ENCODE results near the gene IMPA2.

IMPA2 gene

GRCh38 chr18:12030670-12031069 lies 49.4 kb downstream of the IMPA2 start:
- Histone ChIP-seq H3K79me2 (ENCODE audit: insufficient read depth, low read length) (no peaks in the 10 kb centered on the region), H3K4me1 (ENCODE audit: insufficient read depth, low read length) (no peaks in the 10 kb centered on the region)
- ATAC-seq (ENCODE audit: insufficient read depth, low read depth), result no peak

GRCh38 chr18:12031181-12031580 lies 49.9 kb downstream of the IMPA2 start:
- no peak overlapping the region for H3K4me2 ChIP-seq (ENCODE audit: insufficient read depth, low read length)
- H3K79me2 ChIP-seq (ENCODE audit: insufficient read depth, low read length), result no peaks in the 10 kb centered on the region
- TF ChIP-seq EZH2 (IDR thresholded peaks at IDR 0.05; ENCODE audit: borderline replicate concordance, low read depth, low read length, severe bottlenecking) (no peak), CTCF (IDR thresholded peaks at IDR 0.05; ENCODE audit: borderline replicate concordance, extremely low read depth, low read length, poor library complexity, severe bottlenecking) (no peak)
- H3K9me3 ChIP-seq (ENCODE audit: insufficient read depth, low read length, severe bottlenecking), result no peaks in the 10 kb centered on the region
- H3K9ac ChIP-seq (ENCODE audit: low read depth, low read length), result no peak overlapping the region
- DNase-seq (no peak), ATAC-seq (ENCODE audit: insufficient read depth, low read depth) (no peak)
- no peaks in the 10 kb centered on the region for H3K27me3 ChIP-seq (ENCODE audit: insufficient read depth, low read length, poor library complexity)
- H3K4me1 ChIP-seq (ENCODE audit: insufficient read depth, low read length), result no peaks in the 10 kb centered on the region
- no peak overlapping the region for H3K4me3 ChIP-seq (ENCODE audit: low read depth in 1 of 2, low read length in 2 of 2)
- H3K27ac ChIP-seq (ENCODE audit: low read length), result no peak overlapping the region
- no peak overlapping the region for H2AFZ ChIP-seq (ENCODE audit: low read depth, low read length)
- no peaks in the 10 kb centered on the region for H4K20me1 ChIP-seq (ENCODE audit: insufficient read depth, low read length)
- no peaks in the 10 kb centered on the region for H3K36me3 ChIP-seq (ENCODE audit: insufficient read depth, low read length)

More at GRCh38 chr18:12030670-12031069, 49.4 kb downstream of the IMPA2 start:
- TF ChIP-seq EZH2 (IDR thresholded peaks at IDR 0.05; ENCODE audit: borderline replicate concordance, low read depth, low read length, severe bottlenecking) (no peak), CTCF (IDR thresholded peaks at IDR 0.05; ENCODE audit: borderline replicate concordance, extremely low read depth, low read length, poor library complexity, severe bottlenecking) (no peak)
- Histone ChIP-seq H3K9ac (ENCODE audit: low read depth, low read length) (no peak overlapping the region), H3K4me2 (ENCODE audit: insufficient read depth, low read length) (no peak overlapping the region), H2AFZ (ENCODE audit: low read depth, low read length) (no peak overlapping the region), H3K36me3 (ENCODE audit: insufficient read depth, low read length) (no peaks in the 10 kb centered on the region), H3K27ac (ENCODE audit: low read length) (no peak overlapping the region), H3K4me3 (ENCODE audit: low read depth in 1 of 2, low read length in 2 of 2) (no peak overlapping the region), H4K20me1 (ENCODE audit: insufficient read depth, low read length) (no peaks in the 10 kb centered on the region), H3K27me3 (ENCODE audit: insufficient read depth, low read length, poor library complexity) (no peaks in the 10 kb centered on the region), H3K9me3 (ENCODE audit: insufficient read depth, low read length, severe bottlenecking) (no peaks in the 10 kb centered on the region)
- DNase-seq, result no peak

GRCh38 chr18:12031846-12032245 lies 50.5 kb downstream of the IMPA2 start:
- H3K79me2 ChIP-seq (ENCODE audit: insufficient read depth, low read length), result no peaks in the 10 kb centered on the region
- no peak for TF ChIP-seq CTCF (IDR thresholded peaks at IDR 0.05; ENCODE audit: borderline replicate concordance, extremely low read depth, low read length, poor library complexity, severe bottlenecking)
- TF ChIP-seq EZH2 (IDR thresholded peaks at IDR 0.05; ENCODE audit: borderline replicate concordance, low read depth, low read length, severe bottlenecking), result no peak
- H3K9ac ChIP-seq (ENCODE audit: low read depth, low read length), result no peak overlapping the region
- H3K27ac ChIP-seq (ENCODE audit: low read length), result no peak overlapping the region
- no peaks in the 10 kb centered on the region for H3K36me3 ChIP-seq (ENCODE audit: insufficient read depth, low read length)
- no peaks in the 10 kb centered on the region for H3K4me1 ChIP-seq (ENCODE audit: insufficient read depth, low read length)
- H3K27me3 ChIP-seq (ENCODE audit: insufficient read depth, low read length, poor library complexity), result no peaks in the 10 kb centered on the region
- no peaks in the 10 kb centered on the region for H3K9me3 ChIP-seq (ENCODE audit: insufficient read depth, low read length, severe bottlenecking)
- DNase-seq (no peak), ATAC-seq (ENCODE audit: insufficient read depth, low read depth) (no peak)
- H3K4me2 ChIP-seq (ENCODE audit: insufficient read depth, low read length), result no peak overlapping the region
- H2AFZ ChIP-seq (ENCODE audit: low read depth, low read length), result no peak overlapping the region
- no peaks in the 10 kb centered on the region for H4K20me1 ChIP-seq (ENCODE audit: insufficient read depth, low read length)
- H3K4me3 ChIP-seq (ENCODE audit: low read depth in 1 of 2, low read length in 2 of 2), result no peak overlapping the region

Measured in DND-41 (cell line).